ENCODE data around the gene BAZ2A. TPM values are rescaled to one million over a fixed set of nuclear protein-coding genes. Genes with fewer than 3 reads are reported as not detected.
"Not testable (repeated sequence)": the region's sequence is repeated elsewhere in the genome, so short reads cannot be mapped to it uniquely, and the experiment has no call there.

BAZ2A gene
- total RNA-seq, 2 experiments from 2014 or later = 40.6 to 139 TPM

- H3K4me1 ChIP-seq (ENCODE audit: insufficient read depth, low read length, poor library complexity, severe bottlenecking) = no peaks in the 10 kb centered on the region
- H3K79me2 ChIP-seq (ENCODE audit: insufficient read depth, low read depth, low read length) = peaks cover 3% of the 10 kb centered on the region; the same call in 1 of the 2 replicates
- POLR2A ChIA-PET = interaction anchor here (1.6 kb wide), 1 partner anchor 9 kb away, joined by 3 read pairs; no protein-coding TSS in a partner anchor
- H4K20me1 ChIP-seq (ENCODE audit: insufficient read depth, low read length) = no peaks in the 10 kb centered on the region
- H3K36me3 ChIP-seq (ENCODE audit: insufficient read depth, low read length) = peaks cover 45% of the 10 kb centered on the region
- no peak for DNase-seq (ENCODE audit: low spot score)
- no peaks in the 10 kb centered on the region for H3K9me3 ChIP-seq (ENCODE audit: low read length)
- H2AFZ ChIP-seq (ENCODE audit: low read length) = no peak overlapping the region
- H3K4me2 ChIP-seq (ENCODE audit: low read length) = no peak overlapping the region
- no peak overlapping the region for H3K27ac ChIP-seq (ENCODE audit: low read depth, low read length, poor library complexity, severe bottlenecking)
- no peak overlapping the region for H3K4me3 ChIP-seq (ENCODE audit: low read depth, low read length, poor library complexity, severe bottlenecking)
- CTCF ChIA-PET (ENCODE audit: unreplicated experiment) = no interaction called here
- TF ChIP-seq EZH2phosphoT487 (IDR thresholded peaks at IDR 0.05; ENCODE audit: borderline replicate concordance, low read depth, low read length) (no peak), CTCF (conservative IDR thresholded peaks at IDR 0.05; ENCODE audit: low read length) (no peak)
- BruUV-seq (replicated peaks) = no TSS peak
- intact Hi-C loops (cut with micrococcal nuclease; ENCODE audit: unreplicated experiment) = no loop called here
- no peaks in the 10 kb centered on the region for H3K9me2 ChIP-seq (ENCODE audit: insufficient read depth, low read length)
Observed at GRCh38 chr12:56661560-56661959, 31.4 kb upstream of the BAZ2A start.

DNA sequence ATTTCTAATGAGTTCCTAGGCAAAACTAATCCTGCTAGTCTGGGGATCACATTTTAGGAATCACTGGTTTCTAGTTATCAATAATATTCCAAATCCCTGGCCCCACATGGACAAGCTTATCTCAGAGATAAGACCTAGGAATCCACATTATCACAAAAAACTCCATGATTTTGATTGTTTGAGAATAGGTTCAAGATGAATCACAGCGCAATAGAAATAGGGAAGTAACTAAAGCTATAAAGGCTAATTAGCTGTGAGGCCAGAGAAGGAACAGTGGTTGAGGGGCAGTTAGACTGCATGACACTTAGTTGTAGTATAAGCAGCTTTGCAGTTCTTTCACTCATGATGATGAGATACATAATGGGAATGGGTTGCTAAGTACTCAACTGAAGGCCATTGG is 28.8 kb upstream of the BAZ2A start:
- Histone ChIP-seq H3K4me1 (ENCODE audit: insufficient read depth, low read length, poor library complexity, severe bottlenecking) (no peaks in the 10 kb centered on the region), H3K9me3 (ENCODE audit: low read length) (no peaks in the 10 kb centered on the region), H4K20me1 (ENCODE audit: insufficient read depth, low read length) (no peaks in the 10 kb centered on the region), H3K79me2 (ENCODE audit: insufficient read depth, low read depth, low read length) (no peaks in the 10 kb centered on the region), H3K4me3 (ENCODE audit: low read depth, low read length, poor library complexity, severe bottlenecking) (no peak overlapping the region), H3K9me2 (ENCODE audit: insufficient read depth, low read length) (no peaks in the 10 kb centered on the region), H3K4me2 (ENCODE audit: low read length) (no peak overlapping the region), H3K27ac (ENCODE audit: low read depth, low read length, poor library complexity, severe bottlenecking) (no peak overlapping the region), H3K36me3 (ENCODE audit: insufficient read depth, low read length) (peaks cover 19% of the 10 kb centered on the region), H2AFZ (ENCODE audit: low read length) (no peak overlapping the region)
- no peak for TF ChIP-seq CTCF (conservative IDR thresholded peaks at IDR 0.05; ENCODE audit: low read length)
- TF ChIP-seq EZH2phosphoT487 (IDR thresholded peaks at IDR 0.05; ENCODE audit: borderline replicate concordance, low read depth, low read length) = no peak
- intact Hi-C loops (cut with micrococcal nuclease; ENCODE audit: unreplicated experiment) = no loop called here
- no peak for DNase-seq (ENCODE audit: low spot score)
- ChIA-PET POLR2A (interaction anchor here (0.8 to 1.2 kb wide), 3 partner anchors 9 to 20 kb away, joined by 3 to 6 read pairs (median 4); no protein-coding TSS in a partner anchor), CTCF (ENCODE audit: unreplicated experiment) (no interaction called here)
- BruUV-seq (replicated peaks) = no TSS peak

- Histone ChIP-seq H3K27ac (ENCODE audit: low read depth, low read length, poor library complexity, severe bottlenecking) (no peak overlapping the region), H3K9me2 (ENCODE audit: insufficient read depth, low read length) (no peaks in the 10 kb centered on the region), H3K36me3 (ENCODE audit: insufficient read depth, low read length) (peaks cover 7% of the 10 kb centered on the region), H2AFZ (ENCODE audit: low read length) (no peak overlapping the region), H3K4me3 (ENCODE audit: low read depth, low read length, poor library complexity, severe bottlenecking) (no peak overlapping the region), H4K20me1 (ENCODE audit: insufficient read depth, low read length) (no peaks in the 10 kb centered on the region), H3K4me2 (ENCODE audit: low read length) (no peak overlapping the region), H3K79me2 (ENCODE audit: insufficient read depth, low read depth, low read length) (no peaks in the 10 kb centered on the region), H3K4me1 (ENCODE audit: insufficient read depth, low read length, poor library complexity, severe bottlenecking) (no peaks in the 10 kb centered on the region), H3K9me3 (ENCODE audit: low read length) (peaks cover 6% of the 10 kb centered on the region)
- TF ChIP-seq CTCF (conservative IDR thresholded peaks at IDR 0.05; ENCODE audit: low read length) (no peak), EZH2phosphoT487 (IDR thresholded peaks at IDR 0.05; ENCODE audit: borderline replicate concordance, low read depth, low read length) (no peak)
- ChIA-PET CTCF (ENCODE audit: unreplicated experiment) (no interaction called here), POLR2A (interaction anchor here (0.6 to 1.2 kb wide), 4 partner anchors 16 to 91 kb away, joined by 3 to 5 read pairs (median 3); no protein-coding TSS in a partner anchor)
- BruUV-seq (replicated peaks) = no TSS peak
- intact Hi-C loops (cut with micrococcal nuclease; ENCODE audit: unreplicated experiment) = no loop called here
- DNase-seq (ENCODE audit: low spot score) = no peak
Observed at GRCh38 chr12:56657416-56658379, 27.6 kb upstream of the BAZ2A start.

- intact Hi-C loops (cut with micrococcal nuclease; ENCODE audit: unreplicated experiment); H3K36me3 ChIP-seq (ENCODE audit: insufficient read depth, low read length); H3K9me2 ChIP-seq (ENCODE audit: insufficient read depth, low read length); H4K20me1 ChIP-seq (ENCODE audit: insufficient read depth, low read length); BruUV-seq (replicated peaks); CTCF ChIA-PET (ENCODE audit: unreplicated experiment); H3K4me3 ChIP-seq (ENCODE audit: low read depth, low read length, poor library complexity, severe bottlenecking); H2AFZ ChIP-seq (ENCODE audit: low read length); H3K4me1 ChIP-seq (ENCODE audit: insufficient read depth, low read length, poor library complexity, severe bottlenecking); H3K9me3 ChIP-seq (ENCODE audit: low read length); H3K79me2 ChIP-seq (ENCODE audit: insufficient read depth, low read depth, low read length); H3K27ac ChIP-seq (ENCODE audit: low read depth, low read length, poor library complexity, severe bottlenecking); H3K4me2 ChIP-seq (ENCODE audit: low read length): not testable (repeated sequence)
- peak; percentile 24 for DNase-seq (ENCODE audit: low spot score)
- POLR2A ChIA-PET = interaction anchor here (0.6 kb wide), 1 partner anchor 9 kb away, joined by 3 read pairs; no protein-coding TSS in a partner anchor
Observed at GRCh38 chr12:56653781-56654180, 23.7 kb upstream of the BAZ2A start.
